DOHH2 (cell line): ENCODE results near the gene ABHD17C.

Experiments used
- EZH2phosphoT487 ChIP-seq: fragments of 200-600 bp; sonication (generic); IDR thresholded peaks from 2 replicates; pipeline ENCODE4 v1.6.1; 2017; ENCODE audit warnings: borderline replicate concordance, mild to moderate bottlenecking, antibody characterized with exemption, low read length, moderate library complexity, mixed read lengths
- TF ChIP-seq, protein P1 (sequence below): fragments of 200-600 bp; sonication (generic); IDR thresholded peaks from one replicate; pipeline ENCODE4 v1.5.1; 2014; ENCODE audit warnings: antibody characterized with exemption, mild to moderate bottlenecking, low read depth, low read length; ENCODE audit not compliant: poor library complexity, severe bottlenecking

- TF ChIP-seq, protein P1, sequence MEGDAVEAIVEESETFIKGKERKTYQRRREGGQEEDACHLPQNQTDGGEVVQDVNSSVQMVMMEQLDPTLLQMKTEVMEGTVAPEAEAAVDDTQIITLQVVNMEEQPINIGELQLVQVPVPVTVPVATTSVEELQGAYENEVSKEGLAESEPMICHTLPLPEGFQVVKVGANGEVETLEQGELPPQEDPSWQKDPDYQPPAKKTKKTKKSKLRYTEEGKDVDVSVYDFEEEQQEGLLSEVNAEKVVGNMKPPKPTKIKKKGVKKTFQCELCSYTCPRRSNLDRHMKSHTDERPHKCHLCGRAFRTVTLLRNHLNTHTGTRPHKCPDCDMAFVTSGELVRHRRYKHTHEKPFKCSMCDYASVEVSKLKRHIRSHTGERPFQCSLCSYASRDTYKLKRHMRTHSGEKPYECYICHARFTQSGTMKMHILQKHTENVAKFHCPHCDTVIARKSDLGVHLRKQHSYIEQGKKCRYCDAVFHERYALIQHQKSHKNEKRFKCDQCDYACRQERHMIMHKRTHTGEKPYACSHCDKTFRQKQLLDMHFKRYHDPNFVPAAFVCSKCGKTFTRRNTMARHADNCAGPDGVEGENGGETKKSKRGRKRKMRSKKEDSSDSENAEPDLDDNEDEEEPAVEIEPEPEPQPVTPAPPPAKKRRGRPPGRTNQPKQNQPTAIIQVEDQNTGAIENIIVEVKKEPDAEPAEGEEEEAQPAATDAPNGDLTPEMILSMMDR: no peak
- no peak for TF ChIP-seq EZH2phosphoT487
Measured at GRCh38 chr15:80712956-80713355, 17.8 kb downstream of the ABHD17C start.
